Activated CD8-positive, alpha-beta memory T cell treated with anti-CD3 and anti-CD28 coated beads for 1 hour (primary cell): ENCODE results near the gene NDUFAB1.
A peak's percentile ranks its signal among the peaks of the same experiment; 100 is the strongest.
"Not testable (repeated sequence)": the region's sequence is repeated elsewhere in the genome, so short reads cannot be mapped to it uniquely, and the experiment has no call there.

ENCODE experiments used
- DNase-seq, 2 donors: peaks; one replicate each; pipeline ENCODE4 v3.0.0-alpha.2; 2020; ENCODE audit warnings: low read depth in 1 of 2; ENCODE audit errors: extremely low read depth in 1 of 2

The NDUFAB1 gene

GRCh38 chr16:23556881-23557778 lies 39.0 kb downstream of the NDUFAB1 start, which contains the start of the genes EARS2 and UBFD1:
EARS2 (minus strand) TSS chr16:23557350; CDS start chr16:23557343, 7 bp downstream.
UBFD1 (plus strand) TSS chr16:23557727; CDS start chr16:23557743, 16 bp downstream.
- DNase-seq = peak; percentile 86 to 90

GRCh38 chr16:23554536-23554935 lies 41.6 kb downstream of the NDUFAB1 start:
- DNase-seq = no peak

- no peak for DNase-seq
Measured at GRCh38 chr16:23552161-23552560, 44.0 kb downstream of the NDUFAB1 start.

GRCh38 chr16:23549938-23550337 lies 46.2 kb downstream of the NDUFAB1 start:
- DNase-seq = no peak

- DNase-seq = no peak
Measured at GRCh38 chr16:23544436-23544835, 51.7 kb downstream of the NDUFAB1 start.

- DNase-seq = not testable (repeated sequence)
Measured at GRCh38 chr16:23540817-23541178, 55.3 kb downstream of the NDUFAB1 start.

- DNase-seq = no peak
Measured at GRCh38 chr16:23539984-23540816, 55.9 kb downstream of the NDUFAB1 start.

GRCh38 chr16:23538919-23539278 lies 57.2 kb downstream of the NDUFAB1 start:
- no peak for DNase-seq

- no peak for DNase-seq
Measured at GRCh38 chr16:23537390-23537789, 58.7 kb downstream of the NDUFAB1 start.

- no peak for DNase-seq
Measured at GRCh38 chr16:23535901-23536300, 60.2 kb downstream of the NDUFAB1 start.

- DNase-seq = no peak
Measured at GRCh38 chr16:23534868-23535860, 61.0 kb downstream of the NDUFAB1 start.

GRCh38 chr16:23532448-23532847 lies 63.7 kb downstream of the NDUFAB1 start:
- DNase-seq = no peak
